ENCODE measurements around the gene PIK3C2G. TPM values are rescaled to one million over a fixed set of nuclear protein-coding genes. Genes with fewer than 3 reads are reported as not detected.
A peak's percentile ranks its signal among the peaks of the same experiment; 100 is the strongest.

The PIK3C2G gene
- total and polyA plus RNA-seq, 2 of the 13 experiments (the other 11 are each of a cell fraction or from before 2014, with no cell fraction given), result not detected

GRCh38 chr12:18242380-18243089 lies 18.8 kb upstream of the PIK3C2G start (continued):
- peak; percentile 81; the same call in 1 of the 2 replicates for TF ChIP-seq AHDC1 (CRISPR knock-in tag; IDR thresholded peaks at IDR 0.05; ENCODE audit: borderline replicate concordance)
- no peak for TF ChIP-seq TRAFD1 (CRISPR knock-in tag; IDR thresholded peaks at IDR 0.05; ENCODE audit: borderline replicate concordance)
- no peak for TF ChIP-seq ZNF720 (CRISPR knock-in tag; IDR thresholded peaks at IDR 0.05)
- no peak for TF ChIP-seq ARNT (IDR thresholded peaks at IDR 0.05)
- no peak for TF ChIP-seq E2F2 (CRISPR knock-in tag; IDR thresholded peaks at IDR 0.05; ENCODE audit: borderline replicate concordance)
- TF ChIP-seq PAWR (CRISPR knock-in tag; IDR thresholded peaks at IDR 0.05; ENCODE audit: borderline replicate concordance), result no peak
- no peak for TF ChIP-seq FOXP1 (IDR thresholded peaks at IDR 0.05)
- TF ChIP-seq FOXP1 (CRISPR knock-in tag; IDR thresholded peaks at IDR 0.05), result peak; percentile 66
- 0 out of 4 replicates have a peak, but pooled peaks of 1 of the 2 experiments have one; percentile 39 for TF ChIP-seq EP300 (IDR thresholded peaks at IDR 0.05; ENCODE audit: low read depth in 2 of 2, low read length in 2 of 2)
- TF ChIP-seq EP300 (CRISPR knock-in tag; IDR thresholded peaks at IDR 0.05; ENCODE audit: borderline replicate concordance), result no peak
- peak; percentile 97 for TF ChIP-seq GFI1 (CRISPR knock-in tag; IDR thresholded peaks at IDR 0.05; ENCODE audit: borderline replicate concordance)
- no peak for TF ChIP-seq ZFP62 (CRISPR knock-in tag; IDR thresholded peaks at IDR 0.05)
- TF ChIP-seq CBX5 (CRISPR knock-in tag; IDR thresholded peaks at IDR 0.05; ENCODE audit: borderline replicate concordance), result no peak
- TF ChIP-seq ZNF180 (CRISPR knock-in tag; IDR thresholded peaks at IDR 0.05; ENCODE audit: borderline replicate concordance, low read depth), result no peak
- peak; percentile 27; the same call in 1 of the 2 replicates for TF ChIP-seq MLX (CRISPR knock-in tag; IDR thresholded peaks at IDR 0.05)
- TF ChIP-seq ZFP91 (CRISPR knock-in tag; IDR thresholded peaks at IDR 0.05; ENCODE audit: borderline replicate concordance), result no peak
